Thoracic aorta (tissue), 2 donors: ENCODE measurements around the gene TRIM65. TPM values are rescaled to one million over a fixed set of nuclear protein-coding genes. Genes with fewer than 3 reads are reported as not detected.

ENCODE experiments used
- ATAC-seq: fragments of 150-250 bp; one replicate; pipeline ENCODE4 v1.8.0; 2017; ENCODE audit warnings: low read depth; ENCODE audit not compliant: insufficient number of reproducible peaks, low FRiP score
- DNase-seq: peaks from one replicate; pipeline ENCODE4 v3.0.0-alpha.2; 2020; ENCODE audit warnings: low spot score
- H3K27ac ChIP-seq, 2 donors: fragments of 200-600 bp; sonication (generic); 1 replicate in 1 of 2; 2 replicates in 1 of 2; pipeline ENCODE4 v1.5.1; 2016; ENCODE audit warnings: mild to moderate bottlenecking in 2 of 2, moderate library complexity in 2 of 2
- H3K27me3 ChIP-seq: fragments of 200-600 bp; sonication (generic); replicated peaks from 2 replicates; pipeline ENCODE4 v1.6.0; 2016; ENCODE audit warnings: mild to moderate bottlenecking; ENCODE audit not compliant: insufficient read depth
- H3K36me3 ChIP-seq: fragments of 200-600 bp; sonication (generic); one replicate; pipeline ENCODE4 v1.5.1; 2016
- H3K4me1 ChIP-seq, 2 donors: fragments of 200-600 bp; sonication (generic); 1 replicate in 1 of 2; 2 replicates in 1 of 2; pipeline versions ENCODE4 v1.5.1 to v1.6.0; 2016; ENCODE audit warnings: low read depth in 2 of 2, mild to moderate bottlenecking in 1 of 2; ENCODE audit not compliant: control insufficient read depth in 1 of 2
- H3K4me3 ChIP-seq: fragments of 200-600 bp; sonication (generic); 2 replicates; pipeline ENCODE4 v1.5.1; 2016; ENCODE audit warnings: mild to moderate bottlenecking
- H3K9me3 ChIP-seq: fragments of 200-600 bp; sonication (generic); 2 replicates; pipeline ENCODE4 v1.5.1; 2016
- total RNA-seq, 2 donors: library from RNA; depleted of rRNA; stranded (reverse); fragments of >200 nt; gene quantifications; one replicate each; pipeline versions ENCODE4 v1.1.0 to v1.2.3, GENCODE V29; 2016
- TF ChIP-seq, protein P1 (sequence below): fragments of 200-600 bp; sonication (generic); IDR thresholded peaks from one replicate; pipeline ENCODE4 v1.5.1; 2019; ENCODE audit warnings: antibody characterized with exemption

Gene TRIM65
- total RNA-seq, 2 donors from 2014 or later = 21.4 to 22.6 TPM

- H3K27ac ChIP-seq = no peak overlapping the region
- TF ChIP-seq, protein P1, sequence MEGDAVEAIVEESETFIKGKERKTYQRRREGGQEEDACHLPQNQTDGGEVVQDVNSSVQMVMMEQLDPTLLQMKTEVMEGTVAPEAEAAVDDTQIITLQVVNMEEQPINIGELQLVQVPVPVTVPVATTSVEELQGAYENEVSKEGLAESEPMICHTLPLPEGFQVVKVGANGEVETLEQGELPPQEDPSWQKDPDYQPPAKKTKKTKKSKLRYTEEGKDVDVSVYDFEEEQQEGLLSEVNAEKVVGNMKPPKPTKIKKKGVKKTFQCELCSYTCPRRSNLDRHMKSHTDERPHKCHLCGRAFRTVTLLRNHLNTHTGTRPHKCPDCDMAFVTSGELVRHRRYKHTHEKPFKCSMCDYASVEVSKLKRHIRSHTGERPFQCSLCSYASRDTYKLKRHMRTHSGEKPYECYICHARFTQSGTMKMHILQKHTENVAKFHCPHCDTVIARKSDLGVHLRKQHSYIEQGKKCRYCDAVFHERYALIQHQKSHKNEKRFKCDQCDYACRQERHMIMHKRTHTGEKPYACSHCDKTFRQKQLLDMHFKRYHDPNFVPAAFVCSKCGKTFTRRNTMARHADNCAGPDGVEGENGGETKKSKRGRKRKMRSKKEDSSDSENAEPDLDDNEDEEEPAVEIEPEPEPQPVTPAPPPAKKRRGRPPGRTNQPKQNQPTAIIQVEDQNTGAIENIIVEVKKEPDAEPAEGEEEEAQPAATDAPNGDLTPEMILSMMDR = no peak
These were observed 9.6 kb upstream of the TRIM65 start for GRCh38 chr17:75906143-75906884.

DNA sequence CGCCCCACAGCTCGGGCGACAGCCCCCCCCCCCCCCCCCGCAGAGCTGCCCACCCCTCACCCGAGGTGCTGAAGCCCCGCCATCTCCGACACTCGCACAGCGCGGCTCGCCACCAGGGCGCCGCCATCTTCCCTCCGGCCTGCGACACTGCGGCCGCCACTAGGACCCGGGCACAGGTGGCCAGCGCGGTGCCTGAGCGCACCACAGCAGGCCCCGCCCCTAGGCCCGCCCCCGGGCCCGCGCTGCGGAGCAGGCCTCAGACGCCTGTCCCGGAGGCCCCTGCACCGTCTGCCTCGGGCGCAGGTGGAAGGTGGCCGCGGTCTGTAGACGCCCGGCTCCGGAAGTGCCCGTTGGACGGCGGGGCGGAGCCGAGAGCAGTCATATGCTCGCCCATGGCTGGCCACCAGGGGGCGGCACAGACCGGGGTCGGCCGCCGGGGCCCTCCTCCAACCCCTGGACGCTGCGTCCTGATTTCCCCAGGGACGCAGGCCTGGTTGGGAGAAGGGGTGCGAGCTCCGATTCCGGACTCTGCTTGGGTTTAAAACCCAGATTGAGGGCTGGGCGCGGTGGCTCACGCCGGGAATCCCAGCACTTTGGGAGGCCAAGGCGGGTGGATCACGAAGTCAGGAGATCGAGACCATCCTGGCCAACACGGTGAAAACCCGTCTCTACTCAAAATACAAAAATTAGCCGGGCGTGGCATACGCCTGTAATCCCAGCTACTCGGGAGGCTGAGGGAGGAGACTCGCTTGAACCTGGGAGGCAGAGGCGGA lies 8.2 kb upstream of the TRIM65 start, which contains the start of gene MRPL38:
Gene MRPL38, minus strand, starts transcription at position 136 of the 773 bp plus-strand sequence. Its CDS starts 9 bp downstream, at position 127.
- TF ChIP-seq, protein P1 = peak; percentile 98
- Histone ChIP-seq H3K4me3 (peak within 1 kb of the TSS; percentile 89), H3K9me3 (no peaks in the 10 kb centered on the region), H3K36me3 (peaks cover 17% of the 10 kb centered on the region), H3K4me1 (peaks cover 6 to 7% of the 10 kb centered on the region in 2 donors), H3K27me3 (no peaks in the 10 kb centered on the region), H3K27ac (peak within 1 kb of the TSS; percentile 91 to 95)
- ATAC-seq = peak; percentile 83
- peak; percentile 62 for DNase-seq

More at GRCh38 chr17:75906143-75906884, 9.6 kb upstream of the TRIM65 start:
- Histone ChIP-seq H3K36me3 (peaks cover 7% of the 10 kb centered on the region), H3K9me3 (no peaks in the 10 kb centered on the region), H3K27me3 (no peaks in the 10 kb centered on the region), H3K4me1 (peaks cover 6 to 7% of the 10 kb centered on the region in 2 donors), H3K4me3 (no peak overlapping the region)
- DNase-seq (no peak), ATAC-seq (no peak)

DNA sequence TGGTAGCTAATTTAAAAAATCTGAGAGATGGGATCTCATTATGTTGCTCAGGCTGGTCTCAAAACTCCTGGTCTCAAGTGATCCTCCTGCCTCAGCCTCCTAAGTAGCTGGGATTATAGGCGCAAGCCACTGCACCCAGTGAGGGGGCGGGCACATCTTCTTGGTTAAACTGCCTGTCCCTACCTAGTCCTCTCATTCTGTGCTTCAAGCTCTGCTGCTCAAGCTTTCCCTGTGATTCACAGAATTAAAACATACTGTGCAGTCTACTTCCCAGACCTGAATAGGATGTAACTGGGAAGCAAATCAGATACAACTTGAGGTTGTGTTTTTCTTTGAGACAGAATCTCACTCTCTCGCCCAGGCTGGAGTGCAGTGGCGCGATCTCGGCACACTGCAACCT lies 5.7 kb upstream of the TRIM65 start:
- DNase-seq (no peak), ATAC-seq (no peak)
- TF ChIP-seq, protein P1 = no peak
- Histone ChIP-seq H3K27me3 (no peaks in the 10 kb centered on the region), H3K27ac (no peak overlapping the region), H3K36me3 (peaks cover 32% of the 10 kb centered on the region), H3K4me3 (no peak overlapping the region), H3K9me3 (no peaks in the 10 kb centered on the region), H3K4me1 (peaks cover 6 to 12% of the 10 kb centered on the region in 2 donors)

- Histone ChIP-seq H3K27ac (no peak overlapping the region), H3K36me3 (peaks cover 32% of the 10 kb centered on the region), H3K4me1 (peaks cover 6 to 16% of the 10 kb centered on the region in 2 donors), H3K27me3 (no peaks in the 10 kb centered on the region), H3K4me3 (no peak overlapping the region), H3K9me3 (no peaks in the 10 kb centered on the region)
- ATAC-seq (no peak), DNase-seq (no peak)
- TF ChIP-seq, protein P1 = no peak
These were observed 5.0 kb upstream of the TRIM65 start for GRCh38 chr17:75901727-75902126.
